GM23248 (cell line): ENCODE measurements around the gene CLPTM1L.

ENCODE experiments used
- EZH2 ChIP-seq: fragments of 200-600 bp; sonication (generic); IDR thresholded peaks from 2 replicates; pipeline ENCODE4 v1.6.1; 2018; ENCODE audit warnings: antibody characterized with exemption, mild to moderate bottlenecking; ENCODE audit not compliant: insufficient read depth, poor library complexity, severe bottlenecking
- EZH2phosphoT487 ChIP-seq: fragments of 200-600 bp; sonication (generic); IDR thresholded peaks from 2 replicates; pipeline ENCODE4 v1.6.1; 2018; ENCODE audit warnings: antibody characterized with exemption, moderate library complexity, mild to moderate bottlenecking, low read depth; ENCODE audit not compliant: insufficient read depth

- TF ChIP-seq EZH2phosphoT487 = no peak
- TF ChIP-seq EZH2 = no peak
Observed at GRCh38 chr5:1385395-1386273, 40.7 kb upstream of the CLPTM1L start.
